Nephron (organoid): ENCODE measurements around the gene PPCDC.

Experiments used
- H3K27ac Mint-ChIP-seq, 3 experiments: 2 replicates each; pipeline ENCODE4 v1.8.0; 2020; ENCODE audit warnings: mixed read lengths in 3 of 3, mild to moderate bottlenecking in 2 of 3, moderate library complexity in 1 of 3
- H3K27me3 Mint-ChIP-seq: 2 replicates; pipeline ENCODE4 v1.8.0; 2021; ENCODE audit warnings: low read depth, mild to moderate bottlenecking, moderate library complexity, mixed read lengths
- H3K36me3 Mint-ChIP-seq: 2 replicates; pipeline ENCODE4 v1.8.0; 2020; ENCODE audit warnings: low read depth, mixed read lengths
- H3K4me1 Mint-ChIP-seq: 2 replicates; pipeline ENCODE4 v1.8.0; 2020; ENCODE audit warnings: mixed read lengths
- H3K4me3 Mint-ChIP-seq, 3 experiments: 2 replicates each; pipeline ENCODE4 v1.8.0; 2020; ENCODE audit warnings: mild to moderate bottlenecking in 3 of 3, mixed read lengths in 3 of 3, moderate library complexity in 2 of 3
- H3K9me3 Mint-ChIP-seq: 2 replicates; pipeline ENCODE4 v1.8.0; 2020; ENCODE audit warnings: mixed read lengths
- TF ChIP-seq, protein P1 (sequence below), 3 experiments: fragments of 200-600 bp; sonication (generic); IDR thresholded peaks; one replicate each; pipeline ENCODE4 v1.5.0; 2021; ENCODE audit warnings: antibody characterized with exemption in 3 of 3; ENCODE audit not compliant: unreplicated experiment in 3 of 3

The PPCDC gene

DNA sequence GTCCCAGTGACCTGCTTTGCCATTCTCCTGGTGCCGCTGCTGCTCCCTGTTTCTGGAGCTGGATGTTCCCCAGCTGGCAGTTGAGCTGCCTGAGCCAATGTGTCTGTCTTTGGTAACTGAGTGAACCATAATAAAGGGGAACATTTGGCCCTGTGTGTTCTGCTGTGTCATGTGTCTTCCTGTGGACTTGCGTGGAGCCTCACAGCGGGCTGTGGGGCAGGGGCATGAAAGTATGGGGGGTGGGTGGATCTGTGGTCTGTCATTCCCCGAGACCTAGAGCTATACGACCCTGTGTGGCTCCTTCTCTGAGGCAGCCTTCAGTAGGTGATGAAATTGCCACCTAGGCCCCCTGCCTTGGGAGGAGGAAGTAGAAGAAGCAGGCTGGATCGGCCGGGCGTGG is 2.0 kb upstream of the PPCDC start:
- TF ChIP-seq, protein P1, sequence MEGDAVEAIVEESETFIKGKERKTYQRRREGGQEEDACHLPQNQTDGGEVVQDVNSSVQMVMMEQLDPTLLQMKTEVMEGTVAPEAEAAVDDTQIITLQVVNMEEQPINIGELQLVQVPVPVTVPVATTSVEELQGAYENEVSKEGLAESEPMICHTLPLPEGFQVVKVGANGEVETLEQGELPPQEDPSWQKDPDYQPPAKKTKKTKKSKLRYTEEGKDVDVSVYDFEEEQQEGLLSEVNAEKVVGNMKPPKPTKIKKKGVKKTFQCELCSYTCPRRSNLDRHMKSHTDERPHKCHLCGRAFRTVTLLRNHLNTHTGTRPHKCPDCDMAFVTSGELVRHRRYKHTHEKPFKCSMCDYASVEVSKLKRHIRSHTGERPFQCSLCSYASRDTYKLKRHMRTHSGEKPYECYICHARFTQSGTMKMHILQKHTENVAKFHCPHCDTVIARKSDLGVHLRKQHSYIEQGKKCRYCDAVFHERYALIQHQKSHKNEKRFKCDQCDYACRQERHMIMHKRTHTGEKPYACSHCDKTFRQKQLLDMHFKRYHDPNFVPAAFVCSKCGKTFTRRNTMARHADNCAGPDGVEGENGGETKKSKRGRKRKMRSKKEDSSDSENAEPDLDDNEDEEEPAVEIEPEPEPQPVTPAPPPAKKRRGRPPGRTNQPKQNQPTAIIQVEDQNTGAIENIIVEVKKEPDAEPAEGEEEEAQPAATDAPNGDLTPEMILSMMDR (IDR thresholded peaks at IDR 0.05; ENCODE audit: unreplicated experiment in 3 of 3): no peak
- peaks cover 2% of the 10 kb centered on the region for H3K36me3 Mint-ChIP-seq
- no peaks in the 10 kb centered on the region for H3K27me3 Mint-ChIP-seq
- H3K9me3 Mint-ChIP-seq: no peaks in the 10 kb centered on the region
- H3K4me1 Mint-ChIP-seq: peaks cover 13% of the 10 kb centered on the region
- peak overlapping the region in 1 of 3 experiments; percentile 32 for H3K4me3 Mint-ChIP-seq
- H3K27ac Mint-ChIP-seq: no peak overlapping the region

DNA sequence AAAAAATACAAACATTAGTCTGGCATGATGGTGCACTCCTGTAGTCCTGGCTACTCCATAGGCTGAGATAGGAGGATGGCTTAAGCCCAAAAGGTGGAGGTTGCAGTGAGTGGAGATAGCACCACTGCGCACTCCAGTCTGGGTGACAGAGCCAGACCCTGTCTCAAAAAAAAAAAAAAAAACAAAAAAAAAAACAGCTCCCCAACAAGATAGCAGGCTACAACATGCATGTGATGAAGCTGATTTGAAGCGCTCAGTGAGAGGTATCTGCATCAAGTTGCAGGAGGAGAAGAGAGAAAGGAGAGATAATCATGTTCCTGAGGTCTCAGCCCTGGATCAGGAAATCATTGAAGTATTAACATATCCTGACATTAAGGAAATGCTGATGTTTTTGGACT is 608 bp upstream of the PPCDC start:
- H3K27me3 Mint-ChIP-seq: no peaks in the 10 kb centered on the region
- peaks cover 13% of the 10 kb centered on the region for H3K4me1 Mint-ChIP-seq

DNA sequence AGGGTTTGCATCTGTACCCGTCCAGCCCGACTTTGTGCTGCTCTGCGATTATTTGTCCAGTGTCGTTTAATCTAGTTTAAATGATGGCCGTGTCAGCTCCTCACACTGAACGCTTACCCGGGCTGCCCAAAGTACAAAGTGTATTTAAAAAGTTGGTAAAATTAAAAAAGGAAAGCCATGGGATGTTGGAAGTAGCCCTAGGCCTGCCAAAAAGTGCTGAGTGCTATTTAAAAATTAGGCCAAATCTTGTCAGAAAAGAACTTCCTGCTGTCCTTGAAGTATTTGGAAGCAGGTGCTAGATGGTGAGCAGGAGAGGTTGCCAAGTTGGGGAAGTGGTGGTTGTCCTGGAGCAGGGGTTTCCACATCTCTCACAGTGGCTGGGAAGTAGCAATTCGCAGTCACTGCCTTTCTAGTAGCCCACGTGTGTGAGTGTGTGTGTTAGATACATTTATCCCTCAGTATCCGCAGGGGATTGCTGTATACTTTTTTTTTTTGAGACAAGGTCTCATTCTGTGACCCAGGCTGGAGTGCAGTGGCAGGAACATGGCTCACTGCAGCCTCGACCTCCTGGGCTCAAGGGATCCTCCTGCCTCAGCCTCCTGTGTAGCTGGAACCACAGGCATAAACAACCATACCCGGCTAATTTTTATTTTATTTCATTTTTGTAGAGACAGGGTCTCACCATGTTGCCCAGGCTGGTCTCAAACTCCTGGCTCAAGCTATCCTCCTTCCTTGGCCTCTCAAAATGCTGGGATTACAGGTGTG is 664 bp downstream of the PPCDC start:
- H3K27ac Mint-ChIP-seq: peak overlapping the region; percentile 93 to 98 (median 96)
- H3K36me3 Mint-ChIP-seq: no peaks in the 10 kb centered on the region
- no peaks in the 10 kb centered on the region for H3K27me3 Mint-ChIP-seq
- no peaks in the 10 kb centered on the region for H3K9me3 Mint-ChIP-seq
- TF ChIP-seq, protein P1 (IDR thresholded peaks at IDR 0.05; ENCODE audit: unreplicated experiment in 3 of 3): no peak
- H3K4me3 Mint-ChIP-seq: peak overlapping the region; percentile 99 to 100 (median 99)
- H3K4me1 Mint-ChIP-seq: peaks cover 14% of the 10 kb centered on the region

More for the DNA sequence above, 608 bp upstream of the PPCDC start:
- Mint-ChIP-seq H3K36me3 (no peaks in the 10 kb centered on the region), H3K9me3 (no peaks in the 10 kb centered on the region), H3K27ac (peak overlapping the region in 1 of 3 experiments; percentile 98), H3K4me3 (peak overlapping the region; percentile 99 to 100 (median 99))
- TF ChIP-seq, protein P1 (IDR thresholded peaks at IDR 0.05; ENCODE audit: unreplicated experiment in 3 of 3): no peak

DNA sequence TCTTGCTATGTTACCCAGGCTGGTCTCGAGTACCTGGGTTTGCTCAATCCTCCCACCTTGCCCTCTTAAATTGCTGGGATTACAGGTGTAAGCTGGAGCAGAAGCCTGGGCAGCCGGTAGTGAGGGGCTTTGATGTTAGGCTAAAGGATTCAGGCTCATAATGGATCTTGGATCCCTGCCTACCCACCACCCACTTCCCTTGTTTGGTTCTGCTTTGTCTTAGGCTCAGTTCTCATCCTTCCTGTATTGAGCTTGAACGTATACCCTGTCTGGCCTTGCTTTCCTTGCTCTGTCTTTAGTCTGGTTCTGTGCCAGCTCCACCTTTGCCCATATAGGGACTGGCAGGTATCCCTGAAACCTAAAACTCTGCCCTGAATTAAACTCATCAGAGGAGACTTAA is 1.7 kb downstream of the PPCDC start:
- peak overlapping the region; percentile 99 to 100 (median 99) for H3K4me3 Mint-ChIP-seq
- peak overlapping the region; percentile 28 to 52 (median 48) for H3K27ac Mint-ChIP-seq
- H3K36me3 Mint-ChIP-seq: no peaks in the 10 kb centered on the region
- TF ChIP-seq, protein P1 (IDR thresholded peaks at IDR 0.05; ENCODE audit: unreplicated experiment in 3 of 3): no peak
- H3K27me3 Mint-ChIP-seq: no peaks in the 10 kb centered on the region
- no peaks in the 10 kb centered on the region for H3K9me3 Mint-ChIP-seq
- H3K4me1 Mint-ChIP-seq: peaks cover 20% of the 10 kb centered on the region

DNA sequence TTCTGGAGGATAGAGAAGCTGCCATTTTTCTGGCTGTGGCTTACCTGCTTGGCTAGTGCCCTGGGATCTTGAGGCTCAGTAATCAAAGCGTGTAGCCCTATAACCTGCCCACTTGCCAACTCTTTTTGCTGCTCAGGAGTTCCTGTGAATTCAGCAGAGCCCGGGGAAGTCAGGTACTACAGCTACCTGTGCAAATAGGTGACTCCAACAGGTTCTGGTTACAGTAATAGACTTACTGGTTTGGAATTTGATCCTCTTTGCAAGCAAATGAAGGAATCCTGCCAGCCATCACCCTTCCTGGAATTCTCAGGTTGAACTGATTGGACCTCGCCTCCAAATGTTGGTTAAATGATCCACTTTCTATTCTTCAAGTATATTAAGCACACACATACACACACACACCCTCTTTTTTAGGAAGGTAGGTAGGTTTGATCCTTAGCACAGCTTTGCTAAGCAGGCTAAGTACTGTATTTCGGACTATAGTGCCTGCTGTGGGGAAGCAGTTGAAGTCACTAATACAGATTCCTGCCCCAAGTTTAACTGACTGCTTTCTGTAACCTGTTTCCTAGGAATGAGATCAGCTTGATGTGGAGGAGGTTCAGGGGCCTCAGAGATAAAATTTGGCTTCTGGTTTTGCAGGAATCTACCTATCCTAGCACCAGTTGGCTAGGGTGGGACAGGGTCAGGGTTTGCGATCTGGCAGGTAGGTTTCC is 2.3 kb downstream of the PPCDC start:
- H3K27ac Mint-ChIP-seq: peak overlapping the region; percentile 24 to 52 (median 28)
- H3K9me3 Mint-ChIP-seq: no peaks in the 10 kb centered on the region
- TF ChIP-seq, protein P1 (IDR thresholded peaks at IDR 0.05; ENCODE audit: unreplicated experiment in 3 of 3): no peak
- peak overlapping the region; percentile 99 to 100 (median 99) for H3K4me3 Mint-ChIP-seq
- no peaks in the 10 kb centered on the region for H3K27me3 Mint-ChIP-seq
- H3K36me3 Mint-ChIP-seq: peaks cover 2% of the 10 kb centered on the region
- H3K4me1 Mint-ChIP-seq: peaks cover 25% of the 10 kb centered on the region
